Endothelial cell (in vitro differentiated cells): Measurements from ENCODE around the gene SLC7A8. TPM values are rescaled to one million over a fixed set of nuclear protein-coding genes. Genes with fewer than 3 reads are reported as not detected.

Experiments used
- DNase-seq: peaks from one replicate; pipeline ENCODE4 v3.0.0; 2021; ENCODE audit warnings: low spot score
- H3K27ac Mint-ChIP-seq: one replicate; pipeline ENCODE4 v1.8.0; 2021; ENCODE audit warnings: mixed read lengths, inconsistent platforms; ENCODE audit not compliant: unreplicated experiment
- H3K27me3 Mint-ChIP-seq: one replicate; pipeline ENCODE4 v1.8.0; 2021; ENCODE audit warnings: mild to moderate bottlenecking, moderate library complexity, mixed read lengths, inconsistent platforms; ENCODE audit not compliant: unreplicated experiment
- H3K36me3 Mint-ChIP-seq: one replicate; pipeline ENCODE4 v1.8.0; 2021; ENCODE audit warnings: mild to moderate bottlenecking, low read depth, mixed read lengths, inconsistent platforms; ENCODE audit not compliant: unreplicated experiment
- H3K4me1 Mint-ChIP-seq: one replicate; pipeline ENCODE4 v1.8.0; 2021; ENCODE audit warnings: mild to moderate bottlenecking, mixed read lengths, inconsistent platforms; ENCODE audit not compliant: unreplicated experiment
- H3K4me3 Mint-ChIP-seq: one replicate; pipeline ENCODE4 v1.8.0; 2021; ENCODE audit warnings: mild to moderate bottlenecking, mixed read lengths, inconsistent platforms; ENCODE audit not compliant: unreplicated experiment
- H3K9me3 Mint-ChIP-seq: one replicate; pipeline ENCODE4 v1.8.0; 2021; ENCODE audit warnings: mixed read lengths, inconsistent platforms; ENCODE audit not compliant: unreplicated experiment
- CTCF ChIP-seq: fragments of 200-600 bp; sonication (generic); IDR thresholded peaks from one replicate; pipeline ENCODE4 v1.5.0; 2021; ENCODE audit warnings: antibody characterized with exemption; ENCODE audit not compliant: unreplicated experiment
- total RNA-seq: library from RNA; stranded (reverse); fragmentation: NEBNext Ultra II Directional; extraction: Animal tissue kit (Norgen Biotek cat#: 25700); gene quantifications from one replicate; pipeline ENCODE4 v1.2.1, GENCODE V29; 2021; ENCODE audit not compliant: unreplicated experiment

The SLC7A8 gene
- total RNA-seq, 1 donor from 2014 or later: 24.3 TPM

- Mint-ChIP-seq H3K4me1 (peaks cover 41% of the 10 kb centered on the region), H3K27ac (no peak overlapping the region), H3K27me3 (peaks cover 5% of the 10 kb centered on the region), H3K36me3 (peaks cover 14% of the 10 kb centered on the region), H3K9me3 (no peaks in the 10 kb centered on the region), H3K4me3 (no peak overlapping the region)
- no peak for TF ChIP-seq CTCF
- no peak for DNase-seq
Observed at GRCh38 chr14:23163830-23164229, 19.6 kb downstream of the SLC7A8 start.

GRCh38 chr14:23162800-23163199, 20.7 kb downstream of the SLC7A8 start:
- no peak for TF ChIP-seq CTCF
- no peak overlapping the region for H3K4me3 Mint-ChIP-seq
- H3K27ac Mint-ChIP-seq: no peak overlapping the region
- H3K36me3 Mint-ChIP-seq: peaks cover 14% of the 10 kb centered on the region
- peaks cover 36% of the 10 kb centered on the region for H3K4me1 Mint-ChIP-seq
- H3K9me3 Mint-ChIP-seq: no peaks in the 10 kb centered on the region
- peaks cover 5% of the 10 kb centered on the region for H3K27me3 Mint-ChIP-seq
- no peak for DNase-seq

GRCh38 chr14:23162005-23162404, 21.5 kb downstream of the SLC7A8 start:
- Mint-ChIP-seq H3K27me3 (peaks cover 5% of the 10 kb centered on the region), H3K4me1 (peaks cover 38% of the 10 kb centered on the region), H3K27ac (peak overlapping the region; percentile 58), H3K9me3 (no peaks in the 10 kb centered on the region), H3K4me3 (no peak overlapping the region), H3K36me3 (peaks cover 14% of the 10 kb centered on the region)
- no peak for TF ChIP-seq CTCF
- DNase-seq: no peak

DNA sequence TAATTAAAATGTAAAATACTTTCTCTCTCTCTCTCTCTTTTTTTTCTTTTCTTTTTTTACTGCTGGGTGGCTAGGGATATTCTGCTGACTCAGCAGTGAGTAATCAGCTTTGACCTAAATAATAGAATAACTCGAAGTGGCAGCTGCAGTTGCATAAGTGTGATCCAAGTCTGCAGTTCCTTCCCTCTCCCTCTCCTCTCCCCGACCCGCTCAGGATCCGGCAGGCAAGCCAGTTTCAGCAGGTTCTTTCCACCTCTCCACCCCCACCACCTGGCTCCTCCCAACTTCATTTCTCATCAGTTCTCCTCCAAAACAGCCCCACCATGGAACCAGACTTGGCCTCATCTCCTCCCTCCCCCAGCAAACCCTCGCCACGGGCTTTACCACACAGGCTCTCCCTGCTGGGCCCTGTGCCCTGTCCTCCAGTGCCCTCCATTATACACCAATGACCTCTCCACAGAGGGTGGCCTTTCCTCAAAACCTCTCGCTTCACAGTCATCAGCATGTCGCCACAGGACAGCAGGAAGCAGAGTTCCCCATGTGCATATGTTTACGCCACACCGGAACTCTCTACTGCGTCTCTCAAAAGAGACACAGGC, 22.4 kb downstream of the SLC7A8 start:
- H3K9me3 Mint-ChIP-seq: no peaks in the 10 kb centered on the region
- DNase-seq: peak; percentile 16
- H3K27ac Mint-ChIP-seq: peak overlapping the region; percentile 58
- no peak overlapping the region for H3K4me3 Mint-ChIP-seq
- H3K4me1 Mint-ChIP-seq: peaks cover 46% of the 10 kb centered on the region
- peaks cover 5% of the 10 kb centered on the region for H3K27me3 Mint-ChIP-seq
- H3K36me3 Mint-ChIP-seq: peaks cover 9% of the 10 kb centered on the region
- no peak for TF ChIP-seq CTCF

DNA sequence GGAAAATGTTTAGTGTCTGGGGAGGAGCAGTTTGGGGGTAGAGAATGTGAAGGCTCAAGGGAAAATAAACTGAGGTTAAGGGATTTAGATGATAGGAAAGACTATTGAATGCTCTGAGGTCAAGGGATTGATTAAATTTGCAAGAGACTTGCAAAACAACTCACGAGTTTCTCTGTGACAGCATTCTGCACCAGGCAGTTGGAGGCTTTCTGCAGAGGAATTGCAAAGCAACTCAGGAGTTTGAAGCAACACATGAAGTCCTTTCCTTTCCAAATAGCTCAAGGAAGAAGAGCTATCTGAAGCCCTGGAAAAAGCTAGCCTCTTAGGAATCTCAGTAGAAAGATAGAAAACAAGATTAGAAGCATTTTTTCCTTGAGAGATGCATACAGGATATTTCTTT, 23.9 kb downstream of the SLC7A8 start:
- DNase-seq: no peak
- peaks cover 54% of the 10 kb centered on the region for H3K4me1 Mint-ChIP-seq
- H3K4me3 Mint-ChIP-seq: no peak overlapping the region
- no peaks in the 10 kb centered on the region for H3K9me3 Mint-ChIP-seq
- TF ChIP-seq CTCF: no peak
- peaks cover 5% of the 10 kb centered on the region for H3K27me3 Mint-ChIP-seq
- H3K36me3 Mint-ChIP-seq: peaks cover 3% of the 10 kb centered on the region
- H3K27ac Mint-ChIP-seq: no peak overlapping the region
